Fibroblast of lung (primary cell): Measurements from ENCODE around the gene RUFY3.

ENCODE experiments used
- CTCF ChIP-seq, 2 donors: IDR thresholded peaks in 1 of 2; conservative IDR thresholded peaks in 1 of 2; 1 replicate in 1 of 2; 2 replicates in 1 of 2; pipeline ENCODE4 v1.5.1; 2011 to 2012; ENCODE audit warnings: low read length in 2 of 2, control low read depth in 1 of 2, inconsistent platforms in 1 of 2, low read depth in 1 of 2, mild to moderate bottlenecking in 1 of 2
- EZH2 ChIP-seq: IDR thresholded peaks from 2 replicates; pipeline ENCODE4 v1.5.1; 2012; ENCODE audit warnings: low read length, control low read depth, mild to moderate bottlenecking; ENCODE audit errors: missing control alignments

GRCh38 chr4:70701271-70701670 is 20.5 kb upstream of the RUFY3 start:
- TF ChIP-seq CTCF (conservative IDR thresholded peaks at IDR 0.05 in 1 of 2, IDR thresholded peaks at IDR 0.05 in 1 of 2; ENCODE audit: low read depth in 1 of 2, low read length in 2 of 2) = no peak
- no peak for TF ChIP-seq EZH2
